Neutrophil (primary cell): Measurements from ENCODE around the gene PLAC8.
"Not testable (repeated sequence)": the region's sequence is repeated elsewhere in the genome, so short reads cannot be mapped to it uniquely, and the experiment has no call there.

Source experiments
- H3K27ac ChIP-seq: fragments of 200-600 bp; sonication (generic); 2 replicates; pipeline ENCODE4 v1.5.1; 2016; ENCODE audit warnings: mild to moderate bottlenecking, moderate library complexity
- H3K27me3 ChIP-seq: fragments of 200-600 bp; sonication (generic); 2 replicates; pipeline ENCODE4 v1.6.0; 2016; ENCODE audit warnings: mild to moderate bottlenecking
- H3K36me3 ChIP-seq: fragments of 200-600 bp; sonication (generic); 2 replicates; pipeline ENCODE4 v1.5.1; 2017
- H3K4me1 ChIP-seq, 2 experiments: fragments of 200-600 bp in 1 of 2; sonication (generic) in 1 of 2; 1 replicate in 1 of 2; 2 replicates in 1 of 2; pipeline versions ENCODE4 v1.5.1 to v1.6.1; 2013 to 2016; ENCODE audit warnings: low read depth in 1 of 2, low read length in 1 of 2, mild to moderate bottlenecking in 1 of 2, moderate library complexity in 1 of 2; ENCODE audit not compliant: control insufficient read depth in 1 of 2, insufficient read depth in 1 of 2
- H3K4me3 ChIP-seq, 2 experiments: fragments of 200-600 bp in 1 of 2; sonication (generic) in 1 of 2; 1 replicate in 1 of 2; 2 replicates in 1 of 2; pipeline ENCODE4 v1.5.1; 2013 to 2016; ENCODE audit warnings: low read depth in 1 of 2, low read length in 1 of 2, mild to moderate bottlenecking in 1 of 2, moderate library complexity in 1 of 2
- H3K9me3 ChIP-seq: fragments of 200-600 bp; sonication (generic); 2 replicates; pipeline ENCODE4 v1.5.1; 2016
- TF ChIP-seq, protein P1 (sequence below): fragments of 200-600 bp; sonication (generic); IDR thresholded peaks from 2 replicates; pipeline ENCODE4 v1.5.1; 2016; ENCODE audit warnings: antibody characterized with exemption

Gene PLAC8

GRCh38 chr4:83149865-83150652, 35.5 kb upstream of the PLAC8 start:
- Histone ChIP-seq H3K4me3 (peak overlapping the region in 1 of 2 experiments; percentile 10), H3K36me3 (no peaks in the 10 kb centered on the region), H3K4me1 (peaks cover 52 to 54% of the 10 kb centered on the region in 2 experiments), H3K27me3 (no peaks in the 10 kb centered on the region), H3K27ac (peak overlapping the region; percentile 70), H3K9me3 (no peaks in the 10 kb centered on the region)
- TF ChIP-seq, protein P1, sequence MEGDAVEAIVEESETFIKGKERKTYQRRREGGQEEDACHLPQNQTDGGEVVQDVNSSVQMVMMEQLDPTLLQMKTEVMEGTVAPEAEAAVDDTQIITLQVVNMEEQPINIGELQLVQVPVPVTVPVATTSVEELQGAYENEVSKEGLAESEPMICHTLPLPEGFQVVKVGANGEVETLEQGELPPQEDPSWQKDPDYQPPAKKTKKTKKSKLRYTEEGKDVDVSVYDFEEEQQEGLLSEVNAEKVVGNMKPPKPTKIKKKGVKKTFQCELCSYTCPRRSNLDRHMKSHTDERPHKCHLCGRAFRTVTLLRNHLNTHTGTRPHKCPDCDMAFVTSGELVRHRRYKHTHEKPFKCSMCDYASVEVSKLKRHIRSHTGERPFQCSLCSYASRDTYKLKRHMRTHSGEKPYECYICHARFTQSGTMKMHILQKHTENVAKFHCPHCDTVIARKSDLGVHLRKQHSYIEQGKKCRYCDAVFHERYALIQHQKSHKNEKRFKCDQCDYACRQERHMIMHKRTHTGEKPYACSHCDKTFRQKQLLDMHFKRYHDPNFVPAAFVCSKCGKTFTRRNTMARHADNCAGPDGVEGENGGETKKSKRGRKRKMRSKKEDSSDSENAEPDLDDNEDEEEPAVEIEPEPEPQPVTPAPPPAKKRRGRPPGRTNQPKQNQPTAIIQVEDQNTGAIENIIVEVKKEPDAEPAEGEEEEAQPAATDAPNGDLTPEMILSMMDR, result no peak

- peaks cover 32 to 34% of the 10 kb centered on the region in 2 experiments for H3K4me1 ChIP-seq
- no peaks in the 10 kb centered on the region for H3K9me3 ChIP-seq
- H3K4me3 ChIP-seq, result no peak overlapping the region
- TF ChIP-seq, protein P1, result no peak
- H3K27me3 ChIP-seq, result no peaks in the 10 kb centered on the region
- no peak overlapping the region for H3K27ac ChIP-seq
- H3K36me3 ChIP-seq, result no peaks in the 10 kb centered on the region
Measured at GRCh38 chr4:83146841-83147240, 32.3 kb upstream of the PLAC8 start.

DNA sequence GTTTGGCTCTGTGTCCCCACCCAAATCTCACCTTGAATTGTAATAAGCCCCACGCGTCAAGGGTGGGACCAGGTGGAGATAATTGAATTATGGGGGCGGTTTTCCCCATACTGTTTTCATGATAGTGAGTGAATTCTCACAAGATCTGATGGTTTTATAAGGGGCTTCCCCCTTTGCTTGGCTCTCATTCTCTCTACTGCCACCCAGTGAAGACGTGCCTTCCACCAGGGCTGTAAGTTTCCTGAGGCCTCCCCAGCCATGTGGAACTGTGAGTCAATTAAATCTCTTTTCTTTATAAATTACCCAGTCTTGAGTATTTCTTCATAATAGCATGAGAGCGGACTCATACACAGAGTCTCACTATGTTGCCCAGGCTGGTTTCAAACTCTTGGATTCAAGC, 31.2 kb upstream of the PLAC8 start:
- H3K4me1 ChIP-seq, result peaks cover 21 to 25% of the 10 kb centered on the region in 2 experiments
- H3K27ac ChIP-seq, H3K36me3 ChIP-seq, H3K27me3 ChIP-seq, H3K9me3 ChIP-seq, H3K4me3 ChIP-seq: not testable (repeated sequence)

DNA sequence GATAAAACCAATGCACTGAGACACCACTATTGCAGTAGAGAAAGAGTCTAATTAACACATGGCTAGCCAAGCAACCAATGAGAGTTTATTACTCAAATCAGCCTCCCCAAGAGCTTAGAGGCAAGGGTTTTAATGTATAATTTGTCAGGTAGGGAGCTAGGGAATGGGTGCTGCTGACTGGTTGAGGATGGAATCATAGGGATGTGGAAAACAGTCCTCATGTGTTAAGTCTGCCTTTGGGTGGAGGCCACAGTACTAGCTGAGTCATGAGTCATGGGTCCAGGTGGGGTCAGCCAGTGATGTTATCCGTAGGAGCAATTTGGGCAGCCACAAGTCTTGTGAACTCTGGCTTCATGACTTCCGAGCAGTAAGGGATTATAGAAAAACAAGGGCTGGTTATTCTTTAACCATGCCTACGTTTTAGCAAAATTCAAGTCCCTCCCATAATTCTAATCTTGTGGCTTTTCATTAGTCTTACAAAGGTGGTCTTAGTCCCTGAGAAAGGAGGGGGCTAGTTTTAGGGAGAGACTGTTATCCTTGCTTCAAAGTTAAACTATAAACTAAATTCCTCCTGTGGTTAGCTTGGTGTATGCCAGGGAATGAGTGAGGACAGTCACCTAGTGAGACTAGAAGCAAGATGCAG, 25.1 kb upstream of the PLAC8 start:
- peaks cover 8 to 16% of the 10 kb centered on the region in 2 experiments for H3K4me1 ChIP-seq
- H3K9me3 ChIP-seq, result no peaks in the 10 kb centered on the region
- H3K36me3 ChIP-seq, result no peaks in the 10 kb centered on the region
- no peaks in the 10 kb centered on the region for H3K27me3 ChIP-seq
- no peak overlapping the region for H3K27ac ChIP-seq
- TF ChIP-seq, protein P1, result no peak
- no peak overlapping the region for H3K4me3 ChIP-seq

DNA sequence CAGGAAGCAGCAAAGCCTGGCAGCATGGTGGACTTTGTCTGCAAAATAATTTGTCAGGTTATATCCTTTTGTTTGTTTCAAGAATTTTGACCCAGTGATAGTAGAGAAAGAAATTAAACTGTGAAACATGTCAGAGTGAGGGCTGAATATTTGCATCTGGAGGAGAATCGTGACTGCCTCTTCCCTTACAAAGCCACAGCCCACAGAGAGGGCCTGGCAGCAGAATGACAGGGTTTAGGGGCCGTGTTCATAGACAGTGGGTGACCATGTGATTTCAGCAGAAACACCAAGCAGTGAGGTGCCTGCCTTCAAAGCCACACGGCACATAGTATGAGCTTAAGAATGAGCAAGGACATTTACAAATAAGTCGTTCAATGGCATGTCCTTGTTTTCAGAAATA, 24.4 kb upstream of the PLAC8 start:
- H3K27ac ChIP-seq, result no peak overlapping the region

More for the DNA sequence above, 24.4 kb upstream of the PLAC8 start:
- H3K4me3 ChIP-seq, result no peak overlapping the region
- TF ChIP-seq, protein P1, result no peak
- no peaks in the 10 kb centered on the region for H3K9me3 ChIP-seq
- no peaks in the 10 kb centered on the region for H3K27me3 ChIP-seq
- H3K36me3 ChIP-seq, result no peaks in the 10 kb centered on the region
- peaks cover 8 to 16% of the 10 kb centered on the region in 2 experiments for H3K4me1 ChIP-seq
